Measurements from ENCODE around the gene PLCB3. TPM values are rescaled to one million over a fixed set of nuclear protein-coding genes. Genes with fewer than 3 reads are reported as not detected.
A peak's percentile ranks its signal among the peaks of the same experiment; 100 is the strongest.

PLCB3 gene
- total and polyA plus RNA-seq, 10 of the 15 experiments (the other 5 are each of a cell fraction or from before 2014, with no cell fraction given), result 0.03 to 10.3 (median 3.3) TPM

GRCh38 chr11:64269540-64270220, 18.4 kb downstream of the PLCB3 start (continued):
- TF ChIP-seq, protein P1, sequence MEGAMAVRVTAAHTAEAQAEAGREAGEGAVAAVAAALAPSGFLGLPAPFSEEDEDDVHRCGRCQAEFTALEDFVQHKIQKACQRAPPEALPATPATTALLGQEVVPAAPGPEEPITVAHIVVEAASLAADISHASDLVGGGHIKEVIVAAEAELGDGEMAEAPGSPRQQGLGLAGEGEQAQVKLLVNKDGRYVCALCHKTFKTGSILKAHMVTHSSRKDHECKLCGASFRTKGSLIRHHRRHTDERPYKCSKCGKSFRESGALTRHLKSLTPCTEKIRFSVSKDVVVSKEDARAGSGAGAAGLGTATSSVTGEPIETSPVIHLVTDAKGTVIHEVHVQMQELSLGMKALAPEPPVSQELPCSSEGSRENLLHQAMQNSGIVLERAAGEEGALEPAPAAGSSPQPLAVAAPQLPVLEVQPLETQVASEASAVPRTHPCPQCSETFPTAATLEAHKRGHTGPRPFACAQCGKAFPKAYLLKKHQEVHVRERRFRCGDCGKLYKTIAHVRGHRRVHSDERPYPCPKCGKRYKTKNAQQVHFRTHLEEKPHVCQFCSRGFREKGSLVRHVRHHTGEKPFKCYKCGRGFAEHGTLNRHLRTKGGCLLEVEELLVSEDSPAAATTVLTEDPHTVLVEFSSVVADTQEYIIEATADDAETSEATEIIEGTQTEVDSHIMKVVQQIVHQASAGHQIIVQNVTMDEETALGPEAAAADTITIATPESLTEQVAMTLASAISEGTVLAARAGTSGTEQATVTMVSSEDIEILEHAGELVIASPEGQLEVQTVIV (IDR thresholded peaks at IDR 0.05; ENCODE audit: borderline replicate concordance, partially characterized antibody), result peak; percentile 88
- TF ChIP-seq HSF1 (IDR thresholded peaks at IDR 0.05; ENCODE audit: low read depth, low read length), result no peak
- no peak for TF ChIP-seq EP300 (IDR thresholded peaks at IDR 0.05; ENCODE audit: borderline replicate concordance in 1 of 2, control insufficient read depth in 1 of 2, low read depth in 2 of 2, low read length in 2 of 2)
- peak; percentile 79 for TF ChIP-seq NR2C2 (IDR thresholded peaks at IDR 0.05; ENCODE audit: borderline replicate concordance, control insufficient read depth, insufficient read length, low read depth)
- TF ChIP-seq MYC (IDR thresholded peaks at IDR 0.05; ENCODE audit: insufficient read depth, insufficient read length, insufficient replicate concordance, low read length, severe bottlenecking), result no peak
- TF ChIP-seq IRF4 (IDR thresholded peaks at IDR 0.05; ENCODE audit: low read depth, low read length), result peak; percentile 69; the same call in 1 of the 2 replicates
- TF ChIP-seq SPI1 (IDR thresholded peaks at IDR 0.05; ENCODE audit: borderline replicate concordance, insufficient read depth, low read depth, low read length), result peak; percentile 48; the same call in 1 of the 2 replicates
- TF ChIP-seq YY1 (IDR thresholded peaks at IDR 0.05; ENCODE audit: low read depth, low read length), result peak; percentile 100
- TF ChIP-seq, protein P2, sequence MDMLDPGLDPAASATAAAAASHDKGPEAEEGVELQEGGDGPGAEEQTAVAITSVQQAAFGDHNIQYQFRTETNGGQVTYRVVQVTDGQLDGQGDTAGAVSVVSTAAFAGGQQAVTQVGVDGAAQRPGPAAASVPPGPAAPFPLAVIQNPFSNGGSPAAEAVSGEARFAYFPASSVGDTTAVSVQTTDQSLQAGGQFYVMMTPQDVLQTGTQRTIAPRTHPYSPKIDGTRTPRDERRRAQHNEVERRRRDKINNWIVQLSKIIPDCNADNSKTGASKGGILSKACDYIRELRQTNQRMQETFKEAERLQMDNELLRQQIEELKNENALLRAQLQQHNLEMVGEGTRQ (IDR thresholded peaks at IDR 0.05; ENCODE audit: borderline replicate concordance, low read depth, low read length), result no peak
- TF ChIP-seq RCOR1 (conservative IDR thresholded peaks at IDR 0.05; ENCODE audit: low read depth, low read length), result no peak
- TF ChIP-seq ZSCAN29 (IDR thresholded peaks at IDR 0.05), result no peak
- TF ChIP-seq HDAC2 (IDR thresholded peaks at IDR 0.05), result no peak
- peak; percentile 89; the same call in 1 of the 2 replicates for TF ChIP-seq NBN (IDR thresholded peaks at IDR 0.05)
- TF ChIP-seq ELK1 (IDR thresholded peaks at IDR 0.05; ENCODE audit: low read depth, low read length), result peak; percentile 96
- TF ChIP-seq, protein P3, sequence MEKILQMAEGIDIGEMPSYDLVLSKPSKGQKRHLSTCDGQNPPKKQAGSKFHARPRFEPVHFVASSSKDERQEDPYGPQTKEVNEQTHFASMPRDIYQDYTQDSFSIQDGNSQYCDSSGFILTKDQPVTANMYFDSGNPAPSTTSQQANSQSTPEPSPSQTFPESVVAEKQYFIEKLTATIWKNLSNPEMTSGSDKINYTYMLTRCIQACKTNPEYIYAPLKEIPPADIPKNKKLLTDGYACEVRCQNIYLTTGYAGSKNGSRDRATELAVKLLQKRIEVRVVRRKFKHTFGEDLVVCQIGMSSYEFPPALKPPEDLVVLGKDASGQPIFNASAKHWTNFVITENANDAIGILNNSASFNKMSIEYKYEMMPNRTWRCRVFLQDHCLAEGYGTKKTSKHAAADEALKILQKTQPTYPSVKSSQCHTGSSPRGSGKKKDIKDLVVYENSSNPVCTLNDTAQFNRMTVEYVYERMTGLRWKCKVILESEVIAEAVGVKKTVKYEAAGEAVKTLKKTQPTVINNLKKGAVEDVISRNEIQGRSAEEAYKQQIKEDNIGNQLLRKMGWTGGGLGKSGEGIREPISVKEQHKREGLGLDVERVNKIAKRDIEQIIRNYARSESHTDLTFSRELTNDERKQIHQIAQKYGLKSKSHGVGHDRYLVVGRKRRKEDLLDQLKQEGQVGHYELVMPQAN (conservative IDR thresholded peaks at IDR 0.05), result peak; percentile 71
- peak; percentile 93 for TF ChIP-seq CREM (IDR thresholded peaks at IDR 0.05; ENCODE audit: low read depth)
- peak; percentile 74; the same call in 1 of the 2 replicates for TF ChIP-seq BACH1 (IDR thresholded peaks at IDR 0.05; ENCODE audit: borderline replicate concordance)
- TF ChIP-seq ZNF384 (IDR thresholded peaks at IDR 0.05; ENCODE audit: borderline replicate concordance, low read depth, low read length), result no peak
- TF ChIP-seq ZNF207 (IDR thresholded peaks at IDR 0.05; ENCODE audit: borderline replicate concordance), result peak; percentile 29; the same call in 1 of the 2 replicates
- TF ChIP-seq ASH2L (IDR thresholded peaks at IDR 0.05; ENCODE audit: borderline replicate concordance, low read depth), result no peak
- TF ChIP-seq ZNF274 (IDR thresholded peaks at IDR 0.05; ENCODE audit: insufficient read depth, insufficient read length), result no peak
